ENCODE data around the gene ATF4.

ATF4 gene

GRCh38 chr22:39520226-39521105 lies at the start of gene ATF4:
ATF4 (plus strand) TSS chr22:39520562; CDS start chr22:39521446, 884 bp downstream.
- no peaks in the 10 kb centered on the region for H3K27me3 Mint-ChIP-seq
- peaks cover 23% of the 10 kb centered on the region for H3K36me3 Mint-ChIP-seq
- peak; percentile 94 to 95 for DNase-seq (ENCODE audit: low spot score in 2 of 2)

GRCh38 chr22:39471381-39472141 lies 48.8 kb upstream of the ATF4 start:
- no peak for DNase-seq (ENCODE audit: low spot score in 2 of 2)
- no peaks in the 10 kb centered on the region for H3K36me3 Mint-ChIP-seq
- H3K27ac Mint-ChIP-seq = peak overlapping the region; percentile 88
- peak overlapping the region; percentile 83 for H3K4me3 Mint-ChIP-seq
- peaks cover 52% of the 10 kb centered on the region for H3K4me1 Mint-ChIP-seq
- H3K9me3 Mint-ChIP-seq = no peaks in the 10 kb centered on the region
- peak; percentile 50 for ATAC-seq (ENCODE audit: low read depth)
- H3K27me3 Mint-ChIP-seq = no peaks in the 10 kb centered on the region

More at GRCh38 chr22:39520226-39521105, at the start of gene ATF4:
- ATAC-seq (ENCODE audit: low read depth) = peak; percentile 52
- Mint-ChIP-seq H3K4me1 (peaks cover 36% of the 10 kb centered on the region), H3K27ac (peak within 1 kb of the TSS; percentile 93), H3K4me3 (peak within 1 kb of the TSS; percentile 91), H3K9me3 (no peaks in the 10 kb centered on the region)

- peaks cover 39% of the 10 kb centered on the region for H3K4me1 Mint-ChIP-seq
- no peaks in the 10 kb centered on the region for H3K27me3 Mint-ChIP-seq
- ATAC-seq (ENCODE audit: low read depth) = peak; percentile 87
- peak in 1 of 2 donors; percentile 35 for DNase-seq (ENCODE audit: low spot score in 2 of 2)
- peak overlapping the region; percentile 63 for H3K4me3 Mint-ChIP-seq
- peaks cover 2% of the 10 kb centered on the region for H3K36me3 Mint-ChIP-seq
- peak overlapping the region; percentile 83 for H3K27ac Mint-ChIP-seq
- H3K9me3 Mint-ChIP-seq = no peaks in the 10 kb centered on the region
Observed at GRCh38 chr22:39472570-39473556, 47.5 kb upstream of the ATF4 start.

GRCh38 chr22:39473851-39474250 lies 46.5 kb upstream of the ATF4 start:
- Mint-ChIP-seq H3K36me3 (peaks cover 4% of the 10 kb centered on the region), H3K27me3 (no peaks in the 10 kb centered on the region), H3K4me3 (no peak overlapping the region), H3K27ac (no peak overlapping the region), H3K4me1 (peaks cover 31% of the 10 kb centered on the region), H3K9me3 (no peaks in the 10 kb centered on the region)
- ATAC-seq (ENCODE audit: low read depth) (no peak), DNase-seq (ENCODE audit: low spot score in 2 of 2) (no peak)

- no peaks in the 10 kb centered on the region for H3K27me3 Mint-ChIP-seq
- ATAC-seq (ENCODE audit: low read depth) (no peak), DNase-seq (ENCODE audit: low spot score in 2 of 2) (no peak)
- H3K36me3 Mint-ChIP-seq = peaks cover 5% of the 10 kb centered on the region
- H3K4me1 Mint-ChIP-seq = peaks cover 29% of the 10 kb centered on the region
- no peak overlapping the region for H3K27ac Mint-ChIP-seq
- no peak overlapping the region for H3K4me3 Mint-ChIP-seq
- H3K9me3 Mint-ChIP-seq = no peaks in the 10 kb centered on the region
Observed at GRCh38 chr22:39474351-39475111, 45.8 kb upstream of the ATF4 start.

- H3K4me1 Mint-ChIP-seq = peaks cover 28% of the 10 kb centered on the region
- no peak for ATAC-seq (ENCODE audit: low read depth)
- no peak for DNase-seq (ENCODE audit: low spot score in 2 of 2)
- no peaks in the 10 kb centered on the region for H3K9me3 Mint-ChIP-seq
- H3K27me3 Mint-ChIP-seq = no peaks in the 10 kb centered on the region
- H3K27ac Mint-ChIP-seq = no peak overlapping the region
- H3K36me3 Mint-ChIP-seq = peaks cover 6% of the 10 kb centered on the region
- H3K4me3 Mint-ChIP-seq = no peak overlapping the region
Observed at GRCh38 chr22:39475337-39475736, 45.0 kb upstream of the ATF4 start.

- H3K27me3 Mint-ChIP-seq = no peaks in the 10 kb centered on the region
- DNase-seq (ENCODE audit: low spot score in 2 of 2) = no peak
- H3K36me3 Mint-ChIP-seq = peaks cover 6% of the 10 kb centered on the region
- no peak overlapping the region for H3K27ac Mint-ChIP-seq
- ATAC-seq (ENCODE audit: low read depth) = no peak
- H3K4me3 Mint-ChIP-seq = no peak overlapping the region
- H3K9me3 Mint-ChIP-seq = no peaks in the 10 kb centered on the region
- peaks cover 24% of the 10 kb centered on the region for H3K4me1 Mint-ChIP-seq
Observed at GRCh38 chr22:39475902-39476301, 44.5 kb upstream of the ATF4 start.

- Mint-ChIP-seq H3K4me3 (no peak overlapping the region), H3K27ac (no peak overlapping the region), H3K9me3 (no peaks in the 10 kb centered on the region), H3K27me3 (no peaks in the 10 kb centered on the region), H3K36me3 (peaks cover 8% of the 10 kb centered on the region), H3K4me1 (peaks cover 22% of the 10 kb centered on the region)
- DNase-seq (ENCODE audit: low spot score in 2 of 2) (no peak), ATAC-seq (ENCODE audit: low read depth) (no peak)
Observed at GRCh38 chr22:39476664-39477063, 43.7 kb upstream of the ATF4 start.

GRCh38 chr22:39477542-39477941 lies 42.8 kb upstream of the ATF4 start:
- Mint-ChIP-seq H3K4me3 (no peak overlapping the region), H3K4me1 (peaks cover 16% of the 10 kb centered on the region), H3K36me3 (peaks cover 8% of the 10 kb centered on the region), H3K9me3 (no peaks in the 10 kb centered on the region), H3K27ac (no peak overlapping the region), H3K27me3 (no peaks in the 10 kb centered on the region)
- DNase-seq (ENCODE audit: low spot score in 2 of 2) (no peak), ATAC-seq (ENCODE audit: low read depth) (no peak)

- H3K27me3 Mint-ChIP-seq = no peaks in the 10 kb centered on the region
- peaks cover 10% of the 10 kb centered on the region for H3K4me1 Mint-ChIP-seq
- H3K36me3 Mint-ChIP-seq = peaks cover 8% of the 10 kb centered on the region
- DNase-seq (ENCODE audit: low spot score in 2 of 2) (no peak), ATAC-seq (ENCODE audit: low read depth) (no peak)
- no peak overlapping the region for H3K27ac Mint-ChIP-seq
- H3K9me3 Mint-ChIP-seq = no peaks in the 10 kb centered on the region
- no peak overlapping the region for H3K4me3 Mint-ChIP-seq
Observed at GRCh38 chr22:39478441-39478850, 41.9 kb upstream of the ATF4 start.

GRCh38 chr22:39479254-39479653 lies 41.1 kb upstream of the ATF4 start:
- Mint-ChIP-seq H3K27me3 (no peaks in the 10 kb centered on the region), H3K9me3 (no peaks in the 10 kb centered on the region), H3K4me3 (no peak overlapping the region), H3K4me1 (peaks cover 10% of the 10 kb centered on the region), H3K36me3 (peaks cover 8% of the 10 kb centered on the region), H3K27ac (peak overlapping the region; percentile 16)
- DNase-seq (ENCODE audit: low spot score in 2 of 2) (no peak), ATAC-seq (ENCODE audit: low read depth) (no peak)

GRCh38 chr22:39480557-39480956 lies 39.8 kb upstream of the ATF4 start:
- H3K9me3 Mint-ChIP-seq = no peaks in the 10 kb centered on the region
- DNase-seq (ENCODE audit: low spot score in 2 of 2) (no peak), ATAC-seq (ENCODE audit: low read depth) (no peak)
- peaks cover 8% of the 10 kb centered on the region for H3K36me3 Mint-ChIP-seq
- H3K4me3 Mint-ChIP-seq = no peak overlapping the region
- peaks cover 10% of the 10 kb centered on the region for H3K4me1 Mint-ChIP-seq
- no peak overlapping the region for H3K27ac Mint-ChIP-seq
- no peaks in the 10 kb centered on the region for H3K27me3 Mint-ChIP-seq

- H3K4me1 Mint-ChIP-seq = peaks cover 10% of the 10 kb centered on the region
- no peak for ATAC-seq (ENCODE audit: low read depth)
- DNase-seq (ENCODE audit: low spot score in 2 of 2) = no peak
- H3K27ac Mint-ChIP-seq = no peak overlapping the region
- no peaks in the 10 kb centered on the region for H3K9me3 Mint-ChIP-seq
- H3K27me3 Mint-ChIP-seq = no peaks in the 10 kb centered on the region
- H3K36me3 Mint-ChIP-seq = peaks cover 8% of the 10 kb centered on the region
- H3K4me3 Mint-ChIP-seq = no peak overlapping the region
Observed at GRCh38 chr22:39481054-39481453, 39.3 kb upstream of the ATF4 start.
